ENCODE results near the gene FGD6. TPM values are rescaled to one million over a fixed set of nuclear protein-coding genes. Genes with fewer than 3 reads are reported as not detected.

FGD6 gene
- total RNA-seq, 3 donors from 2014 or later, result 5.6 to 28.0 (median 13.1) TPM

DNA sequence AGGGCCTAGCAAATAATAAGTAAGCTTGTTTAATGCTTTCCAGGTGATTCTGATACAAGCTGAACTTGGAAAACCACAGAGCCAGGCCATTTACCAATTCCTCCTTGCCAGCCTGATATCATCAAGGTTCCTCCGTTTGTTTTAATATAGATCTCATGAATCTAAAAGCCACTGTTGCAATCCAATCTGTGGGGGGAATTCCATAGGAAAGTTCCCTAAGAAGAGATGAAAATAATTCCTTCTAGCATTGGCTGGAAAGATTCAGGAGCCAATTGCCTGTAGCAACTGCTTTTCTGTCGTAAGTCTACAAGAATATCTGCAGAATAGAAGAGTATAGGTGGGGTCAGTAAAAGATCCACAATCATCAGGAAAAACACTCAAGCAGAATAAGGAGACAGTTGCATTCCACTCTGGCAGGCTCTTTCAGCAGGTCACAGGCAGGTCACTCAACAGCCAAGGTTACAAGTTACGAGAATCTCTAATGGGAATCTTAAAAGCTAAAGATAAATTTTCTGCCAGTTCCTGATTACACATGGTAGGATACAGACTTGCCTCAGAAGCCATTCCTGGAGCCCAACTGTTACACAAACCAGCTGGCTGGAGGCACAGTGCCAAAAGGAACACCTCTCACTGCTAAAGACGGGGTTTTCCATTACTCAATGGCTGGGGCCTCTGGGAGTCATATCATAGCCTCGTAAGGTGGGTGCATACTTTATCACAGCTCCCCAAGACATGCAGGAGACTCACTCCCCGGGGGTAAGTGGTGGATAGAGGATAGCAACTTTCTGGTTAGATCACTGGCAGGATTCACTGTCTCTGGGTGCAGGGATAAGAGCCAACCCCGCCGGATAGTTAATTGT, 43.6 kb downstream of the FGD6 start:
- no peaks in the 10 kb centered on the region for H3K9me3 ChIP-seq
- no peak overlapping the region for H3K4me3 ChIP-seq
- DNase-seq (ENCODE audit: low spot score in 2 of 2), result peak in 1 of 2 donors; percentile 50
- H3K4me1 ChIP-seq, result peaks cover 0 to 10% of the 10 kb centered on the region in 2 donors
- no peaks in the 10 kb centered on the region for H3K27me3 ChIP-seq
- H3K36me3 ChIP-seq, result no peaks in the 10 kb centered on the region
- intact Hi-C loops (cut with DNase I; ENCODE audit: low total_unique reads), result no loop called here
- TF ChIP-seq, protein P1, sequence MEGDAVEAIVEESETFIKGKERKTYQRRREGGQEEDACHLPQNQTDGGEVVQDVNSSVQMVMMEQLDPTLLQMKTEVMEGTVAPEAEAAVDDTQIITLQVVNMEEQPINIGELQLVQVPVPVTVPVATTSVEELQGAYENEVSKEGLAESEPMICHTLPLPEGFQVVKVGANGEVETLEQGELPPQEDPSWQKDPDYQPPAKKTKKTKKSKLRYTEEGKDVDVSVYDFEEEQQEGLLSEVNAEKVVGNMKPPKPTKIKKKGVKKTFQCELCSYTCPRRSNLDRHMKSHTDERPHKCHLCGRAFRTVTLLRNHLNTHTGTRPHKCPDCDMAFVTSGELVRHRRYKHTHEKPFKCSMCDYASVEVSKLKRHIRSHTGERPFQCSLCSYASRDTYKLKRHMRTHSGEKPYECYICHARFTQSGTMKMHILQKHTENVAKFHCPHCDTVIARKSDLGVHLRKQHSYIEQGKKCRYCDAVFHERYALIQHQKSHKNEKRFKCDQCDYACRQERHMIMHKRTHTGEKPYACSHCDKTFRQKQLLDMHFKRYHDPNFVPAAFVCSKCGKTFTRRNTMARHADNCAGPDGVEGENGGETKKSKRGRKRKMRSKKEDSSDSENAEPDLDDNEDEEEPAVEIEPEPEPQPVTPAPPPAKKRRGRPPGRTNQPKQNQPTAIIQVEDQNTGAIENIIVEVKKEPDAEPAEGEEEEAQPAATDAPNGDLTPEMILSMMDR (IDR thresholded peaks at IDR 0.05), result no peak
- TF ChIP-seq POLR2A (IDR thresholded peaks at IDR 0.05), result no peak
- no peak for TF ChIP-seq POLR2AphosphoS5 (IDR thresholded peaks at IDR 0.05)
- H3K27ac ChIP-seq, result peak overlapping the region; percentile 59 to 71

DNA sequence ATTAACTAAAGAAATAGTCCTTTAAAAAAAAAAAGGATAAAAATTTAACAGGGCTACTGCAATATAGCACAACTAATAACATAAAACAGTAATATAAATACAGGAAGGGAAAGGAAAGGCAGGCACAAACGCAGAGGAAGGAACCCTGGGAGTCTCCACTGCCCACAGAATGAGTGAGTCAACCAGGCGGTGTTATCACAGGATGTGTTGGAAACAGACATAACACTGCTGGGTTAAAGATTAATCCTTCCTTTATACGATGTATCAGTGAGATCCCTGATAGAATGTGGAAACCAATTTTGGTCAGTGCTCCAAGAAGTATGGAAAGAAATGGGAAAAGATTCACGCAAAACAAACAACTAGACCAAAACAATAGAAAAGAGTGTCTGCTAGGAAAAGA, 47.9 kb downstream of the FGD6 start:
- TF ChIP-seq, protein P1 (IDR thresholded peaks at IDR 0.05), result no peak
- no peak for TF ChIP-seq POLR2A (IDR thresholded peaks at IDR 0.05)
- no peak for TF ChIP-seq POLR2AphosphoS5 (IDR thresholded peaks at IDR 0.05)
- DNase-seq (ENCODE audit: low spot score in 2 of 2), result no peak
- intact Hi-C loops (cut with DNase I; ENCODE audit: low total_unique reads), result no loop called here
- Histone ChIP-seq H3K27me3 (no peaks in the 10 kb centered on the region), H3K9me3 (no peaks in the 10 kb centered on the region), H3K27ac (no peak overlapping the region), H3K4me3 (no peak overlapping the region), H3K36me3 (no peaks in the 10 kb centered on the region), H3K4me1 (peaks cover 0 to 10% of the 10 kb centered on the region in 2 donors)

DNA sequence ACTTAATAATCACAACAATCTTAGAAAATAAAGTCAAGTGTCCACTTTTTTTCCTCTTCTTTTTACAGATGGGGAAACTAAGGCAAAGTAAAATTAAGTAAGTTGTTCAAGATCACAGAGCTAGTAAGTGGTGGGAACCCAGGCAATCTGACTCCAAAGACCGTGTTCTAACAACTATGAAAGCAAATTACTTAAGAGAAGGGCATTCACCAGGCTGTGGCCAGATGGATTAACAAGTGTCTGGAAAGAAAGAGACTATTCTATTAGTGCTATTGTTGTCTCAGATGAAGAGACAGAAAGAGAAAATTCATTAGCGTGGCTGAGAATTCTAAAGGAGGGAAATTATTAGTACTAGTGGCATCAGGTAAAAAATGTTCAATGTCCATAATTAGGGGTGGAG, 48.5 kb downstream of the FGD6 start:
- Histone ChIP-seq H3K4me3 (no peak overlapping the region), H3K4me1 (peaks cover 0 to 10% of the 10 kb centered on the region in 2 donors), H3K36me3 (no peaks in the 10 kb centered on the region), H3K27ac (no peak overlapping the region), H3K27me3 (no peaks in the 10 kb centered on the region), H3K9me3 (no peaks in the 10 kb centered on the region)
- intact Hi-C loops (cut with DNase I; ENCODE audit: low total_unique reads), result no loop called here
- no peak for DNase-seq (ENCODE audit: low spot score in 2 of 2)
- TF ChIP-seq POLR2AphosphoS5 (IDR thresholded peaks at IDR 0.05), result no peak

DNA sequence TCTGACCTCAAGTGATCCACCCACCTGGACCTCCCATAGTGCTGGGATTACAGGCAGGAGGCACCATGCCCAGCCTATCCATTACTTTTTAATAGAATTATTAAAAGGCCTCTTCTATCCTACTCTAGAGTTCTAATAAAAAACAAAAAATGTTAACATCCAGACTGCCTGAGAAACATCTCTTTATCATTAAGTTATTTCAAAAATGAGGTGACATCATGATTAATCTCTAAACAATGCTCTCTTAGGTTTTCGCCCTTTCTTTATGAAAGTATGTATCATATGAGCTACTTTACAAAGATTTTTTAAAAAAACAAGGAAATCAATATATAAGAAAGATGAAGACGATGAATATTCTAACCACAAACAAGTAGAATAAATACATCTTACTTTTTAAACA, 52.6 kb downstream of the FGD6 start:
- Histone ChIP-seq H3K4me1 (no peaks in the 10 kb centered on the region), H3K4me3 (no peak overlapping the region), H3K27ac (no peak overlapping the region), H3K27me3 (no peaks in the 10 kb centered on the region), H3K36me3 (no peaks in the 10 kb centered on the region), H3K9me3 (no peaks in the 10 kb centered on the region)
- DNase-seq (ENCODE audit: low spot score in 2 of 2), result no peak
- TF ChIP-seq, protein P1 (IDR thresholded peaks at IDR 0.05), result no peak
- TF ChIP-seq POLR2A (IDR thresholded peaks at IDR 0.05) (no peak), POLR2AphosphoS5 (IDR thresholded peaks at IDR 0.05) (no peak)
- intact Hi-C loops (cut with DNase I; ENCODE audit: low total_unique reads), result no loop called here

DNA sequence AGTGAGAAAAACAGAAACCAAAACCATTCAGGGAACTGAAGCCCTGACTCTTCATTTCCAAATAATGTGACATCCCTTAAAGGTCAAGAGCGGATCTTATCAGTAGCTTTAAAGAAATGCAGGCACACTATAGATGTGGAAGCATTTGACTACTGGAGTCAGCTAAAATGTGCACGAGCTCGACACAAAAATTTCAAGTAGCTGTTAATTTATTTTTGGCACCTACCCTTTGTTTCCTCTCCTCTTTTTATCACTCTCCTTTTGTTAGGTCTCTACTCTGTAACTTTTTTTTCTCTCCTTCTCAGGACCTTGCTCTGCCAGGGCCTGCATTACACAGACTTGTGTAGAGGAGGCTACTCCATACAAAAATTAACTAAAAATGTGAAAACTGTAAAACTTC, 58.3 kb downstream of the FGD6 start:
- Histone ChIP-seq H3K27me3 (no peaks in the 10 kb centered on the region), H3K4me3 (no peak overlapping the region), H3K27ac (no peak overlapping the region), H3K4me1 (no peaks in the 10 kb centered on the region), H3K9me3 (no peaks in the 10 kb centered on the region), H3K36me3 (no peaks in the 10 kb centered on the region)
- intact Hi-C loops (cut with DNase I; ENCODE audit: low total_unique reads), result no loop called here
- no peak for TF ChIP-seq POLR2AphosphoS5 (IDR thresholded peaks at IDR 0.05)
- no peak for TF ChIP-seq POLR2A (IDR thresholded peaks at IDR 0.05)
- TF ChIP-seq, protein P1 (IDR thresholded peaks at IDR 0.05), result no peak
- DNase-seq (ENCODE audit: low spot score in 2 of 2), result no peak

All from breast epithelium (tissue), 4 donors.